ENCODE data around the gene PRKCSH.
"Not testable (repeated sequence)": the region's sequence is repeated elsewhere in the genome, so short reads cannot be mapped to it uniquely, and the experiment has no call there.

PRKCSH gene

DNA sequence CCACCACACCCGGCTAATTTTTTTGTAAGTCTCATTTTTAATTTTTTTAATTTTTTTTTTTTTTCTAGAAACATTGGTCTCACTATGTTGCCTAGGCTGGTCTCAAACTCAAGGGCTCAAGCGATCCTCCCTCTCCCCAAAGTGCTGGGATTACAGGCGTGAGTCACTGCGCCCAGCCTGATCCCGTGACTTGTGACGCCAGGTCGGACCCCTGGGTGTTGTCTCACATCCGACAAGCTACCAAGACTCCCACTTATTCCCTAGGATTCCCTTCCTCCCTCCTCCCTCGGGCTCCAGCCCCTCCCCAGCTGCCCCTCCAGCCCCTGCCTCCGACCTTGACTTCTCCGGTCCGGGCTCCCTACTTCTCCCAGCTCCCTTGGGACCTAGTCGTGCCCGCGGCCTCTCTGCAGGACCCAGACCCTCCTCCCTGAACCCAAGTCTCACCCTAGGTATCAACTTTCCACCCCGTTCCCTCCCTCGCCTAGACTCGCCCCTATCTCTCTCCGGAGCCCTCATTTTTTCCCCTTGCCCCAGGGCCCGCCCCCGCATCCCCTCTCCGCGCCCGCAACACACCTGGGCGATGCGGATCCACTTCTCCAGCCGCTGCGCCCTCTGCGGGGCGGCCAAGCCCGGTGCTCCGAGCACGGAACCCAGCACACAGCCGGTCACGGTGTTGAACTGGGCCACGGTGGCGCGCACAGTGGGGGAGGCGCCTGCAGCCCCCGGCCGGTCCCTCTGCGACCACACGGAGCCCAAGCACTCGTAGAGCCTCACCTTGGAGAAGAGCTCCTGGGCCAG is 29.4 kb upstream of the PRKCSH start:
- no peak overlapping the region for H3K9ac ChIP-seq (ENCODE audit: low read length)
- H3K4me3 ChIP-seq (ENCODE audit: low read length): no peak overlapping the region
- no peaks in the 10 kb centered on the region for H3K4me1 ChIP-seq (ENCODE audit: control insufficient read depth, insufficient read depth, low read length)
- no peaks in the 10 kb centered on the region for H3K36me3 ChIP-seq (ENCODE audit: control insufficient read depth, insufficient read depth, low read length, severe bottlenecking)
- no peak for DNase-seq (ENCODE audit: low read depth)
- peaks cover 8% of the 10 kb centered on the region for H3K27me3 ChIP-seq (replicated peaks; ENCODE audit: control insufficient read depth, insufficient read depth, low read length)
- H3K9me3 ChIP-seq (ENCODE audit: control insufficient read depth, low read length): no peaks in the 10 kb centered on the region

DNA sequence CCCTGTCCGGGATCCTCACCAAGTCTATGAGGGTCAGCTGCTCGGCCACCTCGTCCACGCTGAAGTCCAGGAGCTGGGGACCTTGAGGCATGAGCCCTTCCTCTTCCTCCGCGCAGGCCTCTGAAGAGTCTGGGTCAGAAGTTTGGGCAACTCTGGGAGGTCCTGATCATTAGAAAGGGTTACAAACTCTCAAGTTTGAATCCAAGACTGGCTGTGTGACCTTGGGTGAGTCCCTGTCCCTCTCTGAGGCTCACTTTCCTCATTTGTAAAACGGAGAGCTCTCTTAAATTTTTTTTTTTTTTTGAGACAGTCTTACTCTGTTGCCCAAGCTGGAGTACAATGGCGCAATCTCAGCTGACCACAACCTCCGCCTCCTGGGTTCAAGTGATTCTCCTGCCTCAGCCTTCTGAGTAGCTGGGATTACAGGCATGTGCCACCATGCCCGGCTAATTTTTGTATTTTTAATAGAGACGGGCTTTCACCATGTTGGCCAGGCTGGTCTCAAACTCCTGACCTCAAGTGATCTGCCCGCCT is 28.7 kb upstream of the PRKCSH start:
- H3K4me3 ChIP-seq (ENCODE audit: low read length); H3K36me3 ChIP-seq (ENCODE audit: control insufficient read depth, insufficient read depth, low read length, severe bottlenecking); H3K4me1 ChIP-seq (ENCODE audit: control insufficient read depth, insufficient read depth, low read length); H3K27me3 ChIP-seq (replicated peaks; ENCODE audit: control insufficient read depth, insufficient read depth, low read length); H3K9ac ChIP-seq (ENCODE audit: low read length); H3K9me3 ChIP-seq (ENCODE audit: control insufficient read depth, low read length); DNase-seq (ENCODE audit: low read depth): not testable (repeated sequence)

DNA sequence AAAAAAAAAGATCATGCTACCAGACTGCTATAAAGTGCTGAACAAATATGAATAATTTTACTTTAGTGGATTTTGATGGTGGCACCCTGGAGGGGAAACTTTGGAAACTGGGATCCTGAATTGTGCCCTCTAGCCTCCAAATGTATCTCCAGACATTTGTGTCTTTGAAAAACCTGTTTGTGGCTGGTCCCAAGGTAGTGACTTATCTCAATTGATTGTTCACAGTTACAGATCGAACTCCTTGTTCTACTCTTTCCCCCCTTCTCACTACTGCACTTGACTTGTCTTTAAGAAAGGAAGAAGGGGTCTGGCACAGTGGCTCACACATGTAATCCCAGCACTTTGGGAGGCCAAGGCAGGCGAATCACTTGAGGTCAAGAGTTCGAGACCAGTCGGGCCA is 26.8 kb upstream of the PRKCSH start:
- Histone ChIP-seq H3K9ac (ENCODE audit: low read length) (no peak overlapping the region), H3K27me3 (replicated peaks; ENCODE audit: control insufficient read depth, insufficient read depth, low read length) (peaks cover 8% of the 10 kb centered on the region), H3K36me3 (ENCODE audit: control insufficient read depth, insufficient read depth, low read length, severe bottlenecking) (no peaks in the 10 kb centered on the region), H3K4me1 (ENCODE audit: control insufficient read depth, insufficient read depth, low read length) (no peaks in the 10 kb centered on the region), H3K4me3 (ENCODE audit: low read length) (no peak overlapping the region), H3K9me3 (ENCODE audit: control insufficient read depth, low read length) (no peaks in the 10 kb centered on the region)
- no peak for DNase-seq (ENCODE audit: low read depth)

DNA sequence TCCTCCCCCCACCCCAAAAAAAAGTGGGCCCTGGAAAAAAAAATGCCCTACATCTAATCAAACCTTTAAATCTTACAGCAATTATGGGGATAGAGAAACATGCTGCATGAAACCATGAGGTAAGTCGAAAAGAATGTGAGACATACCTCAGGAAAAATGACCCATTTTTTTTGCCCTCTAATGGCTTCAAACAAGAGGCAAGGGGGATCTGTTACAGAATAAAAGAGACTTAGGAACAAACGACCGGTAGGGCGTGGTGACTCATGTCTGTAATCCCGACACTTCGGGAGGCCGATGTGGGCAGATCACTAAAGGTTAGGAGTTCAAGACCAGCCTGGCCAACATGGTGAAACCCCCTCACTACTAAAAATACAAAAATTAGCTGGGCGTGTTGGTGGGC is 24.8 kb upstream of the PRKCSH start:
- Histone ChIP-seq H3K36me3 (ENCODE audit: control insufficient read depth, insufficient read depth, low read length, severe bottlenecking) (no peaks in the 10 kb centered on the region), H3K27me3 (replicated peaks; ENCODE audit: control insufficient read depth, insufficient read depth, low read length) (peaks cover 8% of the 10 kb centered on the region), H3K9me3 (ENCODE audit: control insufficient read depth, low read length) (no peaks in the 10 kb centered on the region), H3K9ac (ENCODE audit: low read length) (no peak overlapping the region), H3K4me3 (ENCODE audit: low read length) (no peak overlapping the region), H3K4me1 (ENCODE audit: control insufficient read depth, insufficient read depth, low read length) (no peaks in the 10 kb centered on the region)
- DNase-seq (ENCODE audit: low read depth): peak; percentile 28

DNA sequence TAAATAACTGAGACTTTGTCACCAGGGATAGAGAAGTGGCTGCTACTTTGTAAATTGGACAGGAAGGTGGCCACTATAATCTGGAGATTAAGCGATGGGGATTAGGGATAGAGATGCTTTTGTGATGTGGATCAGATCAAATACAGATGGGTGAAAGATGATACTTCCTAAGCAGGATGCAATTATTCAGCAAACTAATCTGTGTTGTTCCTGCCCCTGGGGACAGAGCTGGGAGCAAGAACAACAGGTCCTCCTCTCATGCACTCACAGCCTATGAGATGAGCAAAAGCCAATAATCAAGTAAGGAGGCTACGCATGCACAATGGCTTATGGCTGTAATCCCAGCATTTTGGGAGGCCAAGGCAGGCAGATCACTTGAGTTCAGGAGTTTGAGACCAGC is 20.9 kb upstream of the PRKCSH start:
- no peak overlapping the region for H3K9ac ChIP-seq (ENCODE audit: low read length)
- no peaks in the 10 kb centered on the region for H3K36me3 ChIP-seq (ENCODE audit: control insufficient read depth, insufficient read depth, low read length, severe bottlenecking)
- no peak overlapping the region for H3K4me3 ChIP-seq (ENCODE audit: low read length)
- peaks cover 16% of the 10 kb centered on the region for H3K27me3 ChIP-seq (replicated peaks; ENCODE audit: control insufficient read depth, insufficient read depth, low read length)
- DNase-seq (ENCODE audit: low read depth): peak; percentile 16
- peaks cover 4% of the 10 kb centered on the region for H3K4me1 ChIP-seq (ENCODE audit: control insufficient read depth, insufficient read depth, low read length)
- no peaks in the 10 kb centered on the region for H3K9me3 ChIP-seq (ENCODE audit: control insufficient read depth, low read length)

DNA sequence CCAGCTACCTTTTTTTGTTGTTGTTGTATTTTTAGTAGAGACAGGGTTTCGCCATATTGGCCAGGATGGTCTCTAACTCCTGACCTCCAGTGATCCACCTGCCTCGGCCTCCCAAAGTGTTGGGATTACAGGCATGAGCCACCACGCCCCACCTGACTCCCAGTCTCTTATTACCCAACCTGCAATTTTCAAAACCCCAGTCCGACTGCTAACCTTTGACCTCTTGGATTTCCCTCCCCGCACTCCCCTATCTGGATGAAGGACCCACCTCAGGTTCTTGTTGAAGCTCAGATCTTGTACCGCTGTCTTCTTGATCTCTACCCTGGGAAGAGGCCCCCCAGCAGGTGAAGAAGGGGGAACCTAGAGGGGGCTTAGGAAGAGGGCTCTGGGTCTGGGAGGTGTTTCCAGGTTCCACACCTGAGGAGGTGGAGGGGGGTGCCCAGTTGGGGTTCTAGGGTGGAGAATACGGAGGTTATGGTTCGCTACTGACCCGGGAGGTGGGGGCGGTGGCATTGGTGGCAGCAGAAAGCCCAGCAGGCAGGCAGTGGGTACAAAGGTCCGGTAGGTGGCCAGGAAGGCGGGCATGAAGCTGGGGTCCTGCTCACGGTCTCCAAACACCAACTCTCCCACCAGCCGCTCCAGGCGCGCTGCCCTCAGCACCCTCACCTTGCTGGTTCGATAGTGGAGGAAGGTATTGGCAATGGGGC is 18.9 kb upstream of the PRKCSH start:
- Histone ChIP-seq H3K9ac (ENCODE audit: low read length) (no peak overlapping the region), H3K27me3 (replicated peaks; ENCODE audit: control insufficient read depth, insufficient read depth, low read length) (peaks cover 35% of the 10 kb centered on the region), H3K4me1 (ENCODE audit: control insufficient read depth, insufficient read depth, low read length) (peaks cover 12% of the 10 kb centered on the region), H3K4me3 (ENCODE audit: low read length) (no peak overlapping the region), H3K9me3 (ENCODE audit: control insufficient read depth, low read length) (no peaks in the 10 kb centered on the region), H3K36me3 (ENCODE audit: control insufficient read depth, insufficient read depth, low read length, severe bottlenecking) (no peaks in the 10 kb centered on the region)
- DNase-seq (ENCODE audit: low read depth): no peak

DNA sequence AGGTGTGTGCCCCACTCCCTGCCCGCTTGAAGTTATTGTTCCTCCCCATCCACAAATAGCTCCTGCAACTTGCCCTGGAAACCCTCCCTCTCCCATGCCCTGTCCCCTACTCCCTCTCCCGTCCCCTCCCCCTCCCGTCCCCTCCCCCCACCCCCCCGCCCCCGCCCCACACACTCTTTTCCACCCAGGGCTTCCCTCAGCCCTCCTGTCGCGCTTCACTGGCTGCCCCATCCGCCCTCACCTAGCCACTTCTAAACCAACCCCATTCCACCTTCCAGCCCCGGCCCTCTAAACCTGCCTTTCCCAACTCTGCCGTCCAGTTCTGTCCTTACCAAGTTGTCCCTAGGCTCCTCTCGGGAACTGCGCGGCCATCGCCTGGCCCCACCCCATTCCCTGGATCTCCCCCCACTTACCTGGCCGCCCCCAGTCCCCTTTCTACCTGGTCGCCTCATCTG is 17.3 kb upstream of the PRKCSH start:
- Histone ChIP-seq H3K9ac (ENCODE audit: low read length) (no peak overlapping the region), H3K9me3 (ENCODE audit: control insufficient read depth, low read length) (no peaks in the 10 kb centered on the region), H3K4me3 (ENCODE audit: low read length) (no peak overlapping the region), H3K4me1 (ENCODE audit: control insufficient read depth, insufficient read depth, low read length) (peaks cover 12% of the 10 kb centered on the region), H3K36me3 (ENCODE audit: control insufficient read depth, insufficient read depth, low read length, severe bottlenecking) (no peaks in the 10 kb centered on the region), H3K27me3 (replicated peaks; ENCODE audit: control insufficient read depth, insufficient read depth, low read length) (peaks cover 44% of the 10 kb centered on the region)
- DNase-seq (ENCODE audit: low read depth): no peak

DNA sequence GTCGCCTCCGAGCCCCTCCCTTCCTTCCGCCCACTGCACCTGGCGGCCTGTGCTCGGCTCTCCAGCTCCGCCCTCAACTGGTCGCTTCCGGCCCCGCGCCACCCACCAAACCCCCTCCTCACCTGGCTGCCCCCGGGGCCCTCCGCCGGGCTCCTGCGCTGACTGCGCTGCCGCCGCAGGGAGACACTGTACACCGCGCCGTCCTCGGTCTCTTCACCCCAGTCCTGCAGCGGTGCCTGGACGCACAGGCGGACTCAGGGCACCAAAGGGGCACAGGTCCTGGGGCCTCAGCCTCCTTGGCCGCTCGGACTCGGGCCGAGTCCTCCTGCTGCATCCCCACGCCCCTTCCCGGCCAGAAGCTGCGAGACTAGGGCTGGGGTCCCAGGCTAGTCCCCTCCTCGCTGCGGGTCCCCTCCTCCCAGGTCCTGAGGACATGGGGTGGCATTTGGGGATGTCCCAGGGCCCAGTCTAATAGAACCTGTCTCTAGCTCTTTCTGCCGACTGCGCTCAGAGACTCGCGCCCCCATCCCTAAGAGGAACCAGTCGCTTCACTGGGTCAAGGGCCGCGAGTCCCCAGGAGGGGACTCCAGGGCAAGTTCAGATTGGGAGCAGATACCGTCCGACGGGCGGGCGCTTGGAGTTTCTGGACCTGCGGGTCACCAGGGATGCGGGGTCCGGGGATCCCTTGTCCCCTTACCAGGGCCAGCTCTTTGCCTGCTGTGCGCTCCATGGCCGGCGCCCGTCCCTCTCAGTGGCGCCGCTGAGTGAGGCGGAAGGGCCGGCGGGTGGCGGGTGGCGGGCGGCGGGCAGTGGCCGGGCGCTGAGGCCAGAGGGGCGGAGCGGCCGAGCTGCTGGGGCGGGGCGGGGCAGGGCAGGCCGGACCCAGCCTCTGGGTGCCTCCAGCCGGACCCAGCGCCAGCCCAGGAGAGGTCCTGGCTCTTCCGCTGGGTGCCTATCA is 16.6 kb upstream of the PRKCSH start, which contains the start of gene RGL3:
RGL3 (minus strand) TSS at position 766 of the 958 bp plus-strand sequence; CDS start at position 730, 36 bp downstream.
- H3K9me3 ChIP-seq (ENCODE audit: control insufficient read depth, low read length): no peaks in the 10 kb centered on the region
- H3K4me1 ChIP-seq (ENCODE audit: control insufficient read depth, insufficient read depth, low read length): peaks cover 12% of the 10 kb centered on the region
- peaks cover 49% of the 10 kb centered on the region for H3K27me3 ChIP-seq (replicated peaks; ENCODE audit: control insufficient read depth, insufficient read depth, low read length)
- peak; percentile 35 for DNase-seq (ENCODE audit: low read depth)
- peak within 1 kb of the TSS; percentile 76 for H3K4me3 ChIP-seq (ENCODE audit: low read length)
- no peaks in the 10 kb centered on the region for H3K36me3 ChIP-seq (ENCODE audit: control insufficient read depth, insufficient read depth, low read length, severe bottlenecking)
- peak within 1 kb of the TSS; percentile 19 for H3K9ac ChIP-seq (ENCODE audit: low read length)

DNA sequence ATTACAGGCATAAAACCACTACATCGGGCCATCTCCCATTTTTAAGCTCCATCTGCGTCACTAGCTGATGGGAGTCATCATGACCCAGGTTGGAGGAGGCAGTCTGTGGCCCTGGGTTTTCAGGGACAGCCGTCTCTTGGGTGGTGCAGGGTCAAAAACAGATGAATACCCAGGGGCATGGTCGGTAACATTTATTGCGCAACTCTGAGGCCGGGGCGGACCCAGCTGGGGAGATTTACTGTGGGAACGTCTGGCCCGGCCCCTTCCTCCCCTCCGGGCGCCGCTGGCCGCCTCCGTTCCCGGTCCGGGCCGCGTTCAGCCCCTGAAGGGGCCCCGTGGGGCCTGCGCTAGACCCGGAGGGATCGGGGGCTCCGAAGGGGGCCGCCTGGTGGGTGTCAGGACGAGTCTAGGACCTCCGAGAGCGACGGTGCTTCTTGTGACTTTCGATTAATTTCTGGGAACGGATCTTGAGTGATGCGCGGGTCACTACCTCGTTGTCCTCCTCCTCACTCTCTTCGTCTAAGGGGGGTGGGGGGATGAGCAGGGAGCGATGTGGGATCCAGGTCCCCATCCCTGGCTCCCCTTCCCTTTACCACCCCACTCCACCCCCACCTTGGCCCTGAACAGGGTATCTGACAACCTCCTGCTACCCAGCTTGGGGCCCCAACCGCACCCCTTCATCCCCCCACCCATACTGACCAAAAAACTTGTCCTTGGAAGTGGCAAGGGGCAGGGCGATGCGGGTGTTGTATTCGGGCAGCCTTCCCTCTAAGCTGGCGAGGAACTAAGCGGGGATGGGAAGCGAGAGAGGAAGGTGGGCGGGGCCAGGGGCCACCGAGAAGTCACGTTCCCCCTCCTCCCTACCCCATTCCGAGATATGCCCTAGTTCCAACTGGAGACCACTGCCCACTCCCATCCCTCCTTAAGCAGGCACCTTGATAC is 14.7 kb upstream of the PRKCSH start:
- Histone ChIP-seq H3K36me3 (ENCODE audit: control insufficient read depth, insufficient read depth, low read length, severe bottlenecking) (no peaks in the 10 kb centered on the region), H3K9me3 (ENCODE audit: control insufficient read depth, low read length) (no peaks in the 10 kb centered on the region), H3K9ac (ENCODE audit: low read length) (no peak overlapping the region), H3K4me1 (ENCODE audit: control insufficient read depth, insufficient read depth, low read length) (peaks cover 12% of the 10 kb centered on the region), H3K4me3 (ENCODE audit: low read length) (no peak overlapping the region), H3K27me3 (replicated peaks; ENCODE audit: control insufficient read depth, insufficient read depth, low read length) (peaks cover 49% of the 10 kb centered on the region)
- DNase-seq (ENCODE audit: low read depth): peak; percentile 53

Data from adipocyte (in vitro differentiated cells).